ENCODE results near the gene SKI. TPM values are rescaled to one million over a fixed set of nuclear protein-coding genes. Genes with fewer than 3 reads are reported as not detected.
A peak's percentile ranks its signal among the peaks of the same experiment; 100 is the strongest.

The SKI gene
- total RNA-seq, 4 donors from 2014 or later: 24.4 to 52.4 (median 32.2) TPM

DNA sequence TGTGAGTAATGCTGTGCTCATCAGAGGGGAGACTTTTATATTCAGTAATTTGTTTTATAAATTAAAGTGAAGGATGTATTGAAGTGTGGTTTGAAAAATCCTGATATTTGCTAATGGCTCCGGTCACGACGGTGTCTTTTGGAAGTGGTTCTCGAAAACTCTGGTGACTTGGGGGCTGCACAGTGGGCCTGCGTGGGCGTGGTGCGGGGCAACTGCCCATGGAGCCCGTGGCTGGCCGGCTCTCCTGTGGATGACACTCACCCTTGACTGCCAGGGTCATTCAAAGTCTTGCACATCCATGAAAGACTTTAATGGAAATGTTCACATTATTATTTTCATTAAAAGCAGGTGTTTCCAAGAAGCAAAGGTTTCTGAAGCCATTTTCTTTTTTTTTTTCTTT lies 41.2 kb upstream of the SKI start:
- Histone ChIP-seq H3K27me3 (no peaks in the 10 kb centered on the region), H3K4me3 (no peak overlapping the region), H3K36me3 (no peaks in the 10 kb centered on the region), H3K9me3 (no peaks in the 10 kb centered on the region), H3K4me1 (peaks cover 16 to 30% (median 23%) of the 10 kb centered on the region in 4 donors), H3K27ac (no peak overlapping the region)
- DNase-seq: no peak
- no peak for TF ChIP-seq POLR2A (IDR thresholded peaks at IDR 0.05)
- no peak for TF ChIP-seq EP300 (IDR thresholded peaks at IDR 0.05; ENCODE audit: low read depth)
- no peak for TF ChIP-seq POLR2AphosphoS5 (IDR thresholded peaks at IDR 0.05)
- no peak for TF ChIP-seq CTCF (IDR thresholded peaks at IDR 0.05)
- WGBS, 2 donors (ENCODE audit: low coverage in 1 of 2): 90% methylated on average over 9 of the region's 9 CpGs; no CpG with 5 or more reads in 1 of the 2 donors
- in situ Hi-C loops (cut with MboI; ENCODE audit: low pct_ligation_motif_present in 1 of 4, low pct_unique_long_range_greater_than_20kb in 1 of 4, low sequenced_read_pairs in 3 of 4): loop anchor here in 2 of 4 donors (25.0 kb wide), 2 partner anchors 350 to 600 kb away; partner anchors contain the start of genes HES5 (in 1 of the 2) and PANK4 (in 1 of the 2)
- intact Hi-C loops (cut with DNase I; ENCODE audit: low total_unique reads): no loop called here

- peak; percentile 49 for DNase-seq
- TF ChIP-seq POLR2AphosphoS5 (IDR thresholded peaks at IDR 0.05) (peak in 1 of 3 donors; percentile 24), POLR2A (IDR thresholded peaks at IDR 0.05) (no peak)
- Histone ChIP-seq H3K4me3 (no peak overlapping the region), H3K36me3 (no peaks in the 10 kb centered on the region), H3K4me1 (peaks cover 22 to 37% (median 26%) of the 10 kb centered on the region in 4 donors), H3K9me3 (no peaks in the 10 kb centered on the region), H3K27ac (no peak overlapping the region), H3K27me3 (no peaks in the 10 kb centered on the region)
- in situ Hi-C loops (cut with MboI; ENCODE audit: low pct_ligation_motif_present in 1 of 4, low pct_unique_long_range_greater_than_20kb in 1 of 4, low sequenced_read_pairs in 3 of 4): loop anchor here in 2 of 4 donors (25.0 kb wide), 2 partner anchors 350 to 600 kb away; partner anchors contain the start of genes HES5 (in 1 of the 2) and PANK4 (in 1 of the 2)
- intact Hi-C loops (cut with DNase I; ENCODE audit: low total_unique reads): no loop called here
- 67 to 80% methylated on average over 1 to 13 of the region's 13 CpGs for WGBS, 2 donors (ENCODE audit: low coverage in 1 of 2)
These were observed 40.5 kb upstream of the SKI start for GRCh38 chr1:2187619-2188018.

GRCh38 chr1:2188336-2188735 lies 39.8 kb upstream of the SKI start:
- H3K36me3 ChIP-seq: no peaks in the 10 kb centered on the region

DNA sequence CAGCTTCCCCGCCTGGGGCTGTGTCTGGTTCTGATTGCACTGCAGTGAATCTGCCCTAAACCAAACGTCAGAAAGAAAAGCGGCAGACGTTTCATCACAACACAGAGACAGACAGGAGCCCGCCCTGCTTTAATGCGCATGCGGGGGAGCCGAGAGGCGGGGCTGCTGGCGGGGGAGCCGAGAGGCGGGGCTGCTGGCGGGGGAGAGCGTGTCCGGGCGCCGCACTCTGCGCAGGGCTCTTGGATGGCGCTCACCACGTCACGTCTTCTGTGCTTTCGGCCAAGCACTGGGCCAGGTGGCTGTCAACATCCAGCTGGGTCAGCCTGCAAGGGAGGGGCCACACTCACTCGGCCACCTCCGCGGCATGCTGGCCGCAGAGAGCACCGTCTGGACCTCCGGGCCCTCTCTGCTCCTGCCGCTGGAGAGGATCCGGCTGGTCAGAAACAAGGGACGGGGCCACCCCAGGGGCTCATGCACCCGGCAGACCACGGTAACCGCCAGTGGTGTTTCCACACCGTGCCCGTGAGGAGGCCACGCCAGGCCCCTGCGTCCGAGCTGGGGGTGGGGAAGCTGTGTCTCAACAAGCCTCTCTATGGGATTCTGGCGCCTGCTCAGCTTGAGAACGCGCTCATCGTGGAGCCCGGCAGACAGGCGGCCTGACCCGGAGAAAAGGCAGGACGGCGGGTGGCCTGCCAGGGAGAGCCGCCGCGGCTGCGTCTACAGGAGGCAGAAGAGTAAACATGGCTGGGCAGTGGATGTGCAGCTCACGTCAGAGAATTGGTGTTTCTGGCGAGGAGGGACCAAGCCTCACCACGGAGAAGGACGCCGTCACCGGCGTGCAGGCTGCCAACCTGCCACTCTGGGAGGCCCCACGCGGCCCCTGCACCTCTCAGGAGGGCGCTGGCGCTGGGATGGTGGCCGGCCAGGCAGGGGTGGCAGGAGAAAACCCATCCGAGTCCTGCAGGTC lies 38.4 kb upstream of the SKI start:
- Histone ChIP-seq H3K4me1 (peaks cover 30 to 54% (median 36%) of the 10 kb centered on the region in 4 donors), H3K27ac (peak overlapping the region; percentile 91 to 97 (median 94)), H3K36me3 (no peaks in the 10 kb centered on the region), H3K4me3 (peak overlapping the region; percentile 39 to 57 (median 50)), H3K27me3 (no peaks in the 10 kb centered on the region), H3K9me3 (no peaks in the 10 kb centered on the region)
- WGBS, 2 donors (ENCODE audit: low coverage in 1 of 2): 0 to 17% methylated on average over 2 to 38 of the region's 65 CpGs
- in situ Hi-C loops (cut with MboI; ENCODE audit: low pct_ligation_motif_present in 1 of 4, low pct_unique_long_range_greater_than_20kb in 1 of 4, low sequenced_read_pairs in 3 of 4): loop anchor here (10.0 to 25.0 kb wide), 3 partner anchors 195 to 598 kb away; partner anchors contain the start of genes HES5 (in 1 of the 4) and PANK4 (in 1 of the 4)
- intact Hi-C loops (cut with DNase I; ENCODE audit: low total_unique reads): loop anchor here (10.0 kb wide), 1 partner anchor 1435 kb away; the partner anchor contains the start of gene TPRG1L
- peak; percentile 90 to 94 (median 91) for TF ChIP-seq POLR2AphosphoS5 (IDR thresholded peaks at IDR 0.05)
- peak; percentile 78 for TF ChIP-seq POLR2A (IDR thresholded peaks at IDR 0.05)
- TF ChIP-seq CTCF (IDR thresholded peaks at IDR 0.05): no peak
- TF ChIP-seq EP300 (IDR thresholded peaks at IDR 0.05; ENCODE audit: low read depth): no peak
- DNase-seq: peak; percentile 95

More at GRCh38 chr1:2188336-2188735, 39.8 kb upstream of the SKI start:
- no peak for DNase-seq
- Histone ChIP-seq H3K4me1 (peaks cover 22 to 45% (median 28%) of the 10 kb centered on the region in 4 donors), H3K4me3 (no peak overlapping the region), H3K27ac (no peak overlapping the region), H3K9me3 (no peaks in the 10 kb centered on the region), H3K27me3 (no peaks in the 10 kb centered on the region)
- intact Hi-C loops (cut with DNase I; ENCODE audit: low total_unique reads) (no loop called here), in situ Hi-C loops (cut with MboI; ENCODE audit: low pct_ligation_motif_present in 1 of 4, low pct_unique_long_range_greater_than_20kb in 1 of 4, low sequenced_read_pairs in 3 of 4) (loop anchor here in 2 of 4 donors (25.0 kb wide), 2 partner anchors 349 to 599 kb away; partner anchors contain the start of genes HES5 (in 1 of the 2) and PANK4 (in 1 of the 2))
- 96% methylated on average over 15 of the region's 16 CpGs; no CpG with 5 or more reads in 1 of the 2 donors for WGBS, 2 donors (ENCODE audit: low coverage in 1 of 2)
- TF ChIP-seq POLR2A (IDR thresholded peaks at IDR 0.05) (no peak), EP300 (IDR thresholded peaks at IDR 0.05; ENCODE audit: low read depth) (no peak), POLR2AphosphoS5 (IDR thresholded peaks at IDR 0.05) (no peak), CTCF (IDR thresholded peaks at IDR 0.05) (no peak)

Measured in transverse colon (tissue), 4 donors.